Stimulated activated CD4-positive, alpha-beta T cell treated with anti-CD3 and anti-CD28 coated beads, Interleukin-2, amount 100 ng/mL, for 48 hours (primary cell): ENCODE data around the gene FOXF1.

ENCODE experiments used
- DNase-seq, 2 donors: peaks; one replicate each; pipeline ENCODE4 v3.0.0-alpha.2; 2020

FOXF1 gene

GRCh38 chr16:86492961-86493629 lies 17.2 kb upstream of the FOXF1 start:
- no peak for DNase-seq

GRCh38 chr16:86494039-86494564 lies 16.2 kb upstream of the FOXF1 start:
- no peak for DNase-seq

- no peak for DNase-seq
Observed at GRCh38 chr16:86494565-86495356, 15.6 kb upstream of the FOXF1 start.

- no peak for DNase-seq
Observed at GRCh38 chr16:86495357-86495701, 15.0 kb upstream of the FOXF1 start.

- no peak for DNase-seq
Observed at GRCh38 chr16:86495756-86496261, 14.5 kb upstream of the FOXF1 start.

- DNase-seq, result no peak
Observed at GRCh38 chr16:86496262-86496928, 13.9 kb upstream of the FOXF1 start.

- no peak for DNase-seq
Observed at GRCh38 chr16:86496929-86497461, 13.3 kb upstream of the FOXF1 start.

GRCh38 chr16:86497551-86498021 lies 12.7 kb upstream of the FOXF1 start:
- DNase-seq, result no peak

GRCh38 chr16:86498155-86498670 lies 12.1 kb upstream of the FOXF1 start:
- DNase-seq, result no peak

- DNase-seq, result no peak
Observed at GRCh38 chr16:86498671-86499439, 11.5 kb upstream of the FOXF1 start.

- DNase-seq, result no peak
Observed at GRCh38 chr16:86499440-86499786, 10.9 kb upstream of the FOXF1 start.

- no peak for DNase-seq
Observed at GRCh38 chr16:86499889-86500707, 10.2 kb upstream of the FOXF1 start.

- no peak for DNase-seq
Observed at GRCh38 chr16:86500708-86501510, 9.4 kb upstream of the FOXF1 start.

GRCh38 chr16:86501989-86502855 lies 8.1 kb upstream of the FOXF1 start:
- no peak for DNase-seq

- DNase-seq, result no peak
Observed at GRCh38 chr16:86502856-86503748, 7.2 kb upstream of the FOXF1 start.

- no peak for DNase-seq
Observed at GRCh38 chr16:86503830-86504229, 6.5 kb upstream of the FOXF1 start.

GRCh38 chr16:86504315-86505184 lies 5.8 kb upstream of the FOXF1 start:
- no peak for DNase-seq
